HEK293 (cell line): ENCODE measurements around the gene SPTY2D1.

Experiments
- GLIS2 ChIP-seq: fragments of 450-650 bp; formaldehyde crosslinking; IDR thresholded peaks from 2 replicates; pipeline ENCODE4 v1.5.1; 2016; ENCODE audit warnings: missing biosample characterization, missing genetic modification characterization
- KLF17 ChIP-seq: fragments of 450-650 bp; formaldehyde crosslinking; IDR thresholded peaks from 2 replicates; pipeline ENCODE4 v1.5.1; 2016; ENCODE audit warnings: missing biosample characterization, missing genetic modification characterization
- KLF9 ChIP-seq: fragments of 450-650 bp; formaldehyde crosslinking; IDR thresholded peaks from 2 replicates; pipeline ENCODE4 v1.5.1; 2016; ENCODE audit warnings: missing biosample characterization, missing genetic modification characterization, low read depth
- MEIS1 ChIP-seq: sonication (generic); formaldehyde crosslinking; IDR thresholded peaks from 2 replicates; pipeline ENCODE4 v1.8.1; 2022; ENCODE audit warnings: missing genetic modification reagents, mild to moderate bottlenecking, borderline replicate concordance
- PRDM1 ChIP-seq: fragments of 450-650 bp; formaldehyde crosslinking; IDR thresholded peaks from 2 replicates; pipeline ENCODE4; 2016; ENCODE audit warnings: missing biosample characterization, missing genetic modification characterization
- SP3 ChIP-seq: fragments of 450-650 bp; formaldehyde crosslinking; IDR thresholded peaks from 2 replicates; pipeline ENCODE4 v1.5.1; 2016; ENCODE audit warnings: missing biosample characterization, missing genetic modification characterization
- YY1 ChIP-seq: fragments of 450-650 bp; formaldehyde crosslinking; IDR thresholded peaks from 2 replicates; pipeline ENCODE4 v1.5.1; 2018; ENCODE audit warnings: missing biosample characterization, missing genetic modification characterization
- YY2 ChIP-seq: fragments of 450-650 bp; formaldehyde crosslinking; IDR thresholded peaks from 2 replicates; pipeline ENCODE4 v1.5.1; 2016; ENCODE audit warnings: missing biosample characterization, missing genetic modification characterization
- ZBTB11 ChIP-seq: fragments of 450-650 bp; formaldehyde crosslinking; conservative IDR thresholded peaks from 2 replicates; pipeline ENCODE4 v1.5.1; 2016; ENCODE audit warnings: low read depth, missing biosample characterization, missing genetic modification characterization
- ZBTB17 ChIP-seq: fragments of 450-650 bp; formaldehyde crosslinking; IDR thresholded peaks from 2 replicates; pipeline ENCODE4 v1.5.1; 2016; ENCODE audit warnings: missing biosample characterization, missing genetic modification characterization
- ZBTB26 ChIP-seq: fragments of 450-650 bp; formaldehyde crosslinking; optimal IDR thresholded peaks from 2 replicates; pipeline ENCODE3; 2016; ENCODE audit warnings: missing biosample characterization, mild to moderate bottlenecking, missing genetic modification characterization
- ZBTB44 ChIP-seq: fragments of 450-650 bp; IDR thresholded peaks from 2 replicates; pipeline ENCODE4 v1.5.1; 2018; ENCODE audit warnings: missing biosample characterization, mild to moderate bottlenecking, missing genetic modification characterization
- ZNF112 ChIP-seq: fragments of 450-650 bp; formaldehyde crosslinking; IDR thresholded peaks from 2 replicates; pipeline ENCODE4 v1.5.0; 2017; ENCODE audit warnings: missing biosample characterization, missing genetic modification characterization
- ZNF121 ChIP-seq: fragments of 450-650 bp; formaldehyde crosslinking; IDR thresholded peaks from 2 replicates; pipeline ENCODE4 v1.5.1; 2016; ENCODE audit warnings: missing biosample characterization, missing genetic modification characterization
- ZNF2 ChIP-seq: fragments of 450-650 bp; formaldehyde crosslinking; IDR thresholded peaks from 2 replicates; pipeline ENCODE4 v1.5.1; 2016; ENCODE audit warnings: missing biosample characterization, missing genetic modification characterization
- ZNF239 ChIP-seq: fragments of 450-650 bp; formaldehyde crosslinking; IDR thresholded peaks from 2 replicates; pipeline ENCODE4 v1.5.1; 2016; ENCODE audit warnings: missing biosample characterization, missing genetic modification characterization
- ZNF26 ChIP-seq: fragments of 450-650 bp; formaldehyde crosslinking; IDR thresholded peaks from 2 replicates; pipeline ENCODE4 v1.5.1; 2016; ENCODE audit warnings: missing biosample characterization, missing genetic modification characterization
- ZNF274 ChIP-seq, 2 experiments: fragments of 200-500 bp in 1 of 2; fragments of 450-650 bp in 1 of 2; sonication (Bioruptor generic) in 1 of 2; formaldehyde crosslinking in 1 of 2; IDR thresholded peaks; 2 replicates each; pipeline versions ENCODE4 v1.5.1 to v1.6.1; 2014 to 2016; ENCODE audit warnings: borderline replicate concordance in 1 of 2, inconsistent platforms in 1 of 2, low read length in 1 of 2, missing biosample characterization in 1 of 2, missing genetic modification characterization in 1 of 2
- ZNF404 ChIP-seq: fragments of 450-650 bp; formaldehyde crosslinking; IDR thresholded peaks from 2 replicates; pipeline ENCODE4 v1.5.1; 2017; ENCODE audit warnings: missing biosample characterization, missing genetic modification characterization
- ZNF473 ChIP-seq: fragments of 450-650 bp; formaldehyde crosslinking; IDR thresholded peaks from 2 replicates; pipeline ENCODE4 v1.5.1; 2017; ENCODE audit warnings: missing biosample characterization, missing genetic modification characterization
- ZNF530 ChIP-seq: fragments of 450-650 bp; formaldehyde crosslinking; IDR thresholded peaks from 2 replicates; pipeline ENCODE4 v1.5.1; 2016; ENCODE audit warnings: low read depth, missing biosample characterization, missing genetic modification characterization
- ZNF585B ChIP-seq: fragments of 450-650 bp; formaldehyde crosslinking; IDR thresholded peaks from 2 replicates; pipeline ENCODE4 v1.5.1; 2016; ENCODE audit warnings: missing biosample characterization, missing genetic modification characterization
- ZNF629 ChIP-seq: fragments of 450-650 bp; formaldehyde crosslinking; IDR thresholded peaks from 2 replicates; pipeline ENCODE4 v1.5.1; 2017; ENCODE audit warnings: missing biosample characterization, missing genetic modification characterization
- ZNF645 ChIP-seq: fragments of 450-650 bp; formaldehyde crosslinking; IDR thresholded peaks from 2 replicates; pipeline ENCODE4; 2016; ENCODE audit warnings: missing biosample characterization, missing genetic modification characterization
- ZNF670 ChIP-seq: fragments of 450-650 bp; formaldehyde crosslinking; IDR thresholded peaks from 2 replicates; pipeline ENCODE4 v1.5.1; 2016; ENCODE audit warnings: missing biosample characterization, missing genetic modification characterization, low read depth
- ZNF692 ChIP-seq: fragments of 450-650 bp; formaldehyde crosslinking; IDR thresholded peaks from 2 replicates; pipeline ENCODE4 v1.5.1; 2016; ENCODE audit warnings: missing biosample characterization, missing genetic modification characterization
- ZNF776 ChIP-seq: fragments of 450-650 bp; formaldehyde crosslinking; IDR thresholded peaks from 2 replicates; pipeline ENCODE4 v1.5.0; 2017; ENCODE audit warnings: missing biosample characterization, missing genetic modification characterization, borderline replicate concordance

SPTY2D1 gene

GRCh38 chr11:18588297-18589252, 45.6 kb downstream of the SPTY2D1 start, which contains the start of gene UEVLD (continued):
- peak; percentile 44 for TF ChIP-seq ZBTB26 (tag by site-specific recombination)
- no peak for TF ChIP-seq ZNF776 (tag by site-specific recombination)
- TF ChIP-seq GLIS2 (tag by site-specific recombination): peak; percentile 64; the same call in 1 of the 2 replicates
- no peak for TF ChIP-seq ZNF239
- no peak for TF ChIP-seq ZNF2
- TF ChIP-seq ZBTB17: peak; percentile 55; the same call in 1 of the 2 replicates
- TF ChIP-seq YY1: 0 out of 2 replicates have a peak, but pooled peaks have one; percentile 17
- TF ChIP-seq ZBTB44 (tag by site-specific recombination): no peak
- no peak for TF ChIP-seq ZNF274 (IDR thresholded peaks at IDR 0.05; ENCODE audit: low read length)
- no peak for TF ChIP-seq ZNF274 (tag by site-specific recombination; IDR thresholded peaks at IDR 0.05; ENCODE audit: borderline replicate concordance)
- TF ChIP-seq ZNF530 (tag by site-specific recombination): no peak
- TF ChIP-seq ZNF26: no peak
- no peak for TF ChIP-seq ZNF404 (tag by site-specific recombination)
- TF ChIP-seq ZNF629: peak; percentile 53; the same call in 1 of the 2 replicates
- TF ChIP-seq YY2 (tag by site-specific recombination): no peak
- no peak for TF ChIP-seq PRDM1 (tag by site-specific recombination)
- TF ChIP-seq KLF17 (tag by site-specific recombination): peak; percentile 49; the same call in 1 of the 2 replicates
- TF ChIP-seq ZNF670 (tag by site-specific recombination): no peak
- TF ChIP-seq ZNF121 (tag by site-specific recombination): no peak
- TF ChIP-seq ZNF692: 0 out of 2 replicates have a peak, but pooled peaks have one; percentile 40
- TF ChIP-seq ZNF473 (tag by site-specific recombination): no peak
- peak; percentile 94 for TF ChIP-seq ZBTB11
- peak; percentile 76 for TF ChIP-seq SP3 (tag by site-specific recombination)
- no peak for TF ChIP-seq ZNF585B (tag by site-specific recombination)
- TF ChIP-seq ZNF112 (tag by site-specific recombination): no peak
- no peak for TF ChIP-seq ZNF645 (tag by site-specific recombination)
- TF ChIP-seq MEIS1 (CRISPR knock-in tag): no peak
- TF ChIP-seq KLF9 (tag by site-specific recombination): peak; percentile 87; the same call in 1 of the 2 replicates
